Germinal center (tissue), 1 donor: ENCODE data around the gene CARD8.
"Not testable (repeated sequence)": the region's sequence is repeated elsewhere in the genome, so short reads cannot be mapped to it uniquely, and the experiment has no call there.

Source experiments
- DNase-seq: peaks from one replicate; pipeline ENCODE4 v3.0.0; 2012; ENCODE audit warnings: mixed read lengths, low spot score

Gene CARD8, protein sequence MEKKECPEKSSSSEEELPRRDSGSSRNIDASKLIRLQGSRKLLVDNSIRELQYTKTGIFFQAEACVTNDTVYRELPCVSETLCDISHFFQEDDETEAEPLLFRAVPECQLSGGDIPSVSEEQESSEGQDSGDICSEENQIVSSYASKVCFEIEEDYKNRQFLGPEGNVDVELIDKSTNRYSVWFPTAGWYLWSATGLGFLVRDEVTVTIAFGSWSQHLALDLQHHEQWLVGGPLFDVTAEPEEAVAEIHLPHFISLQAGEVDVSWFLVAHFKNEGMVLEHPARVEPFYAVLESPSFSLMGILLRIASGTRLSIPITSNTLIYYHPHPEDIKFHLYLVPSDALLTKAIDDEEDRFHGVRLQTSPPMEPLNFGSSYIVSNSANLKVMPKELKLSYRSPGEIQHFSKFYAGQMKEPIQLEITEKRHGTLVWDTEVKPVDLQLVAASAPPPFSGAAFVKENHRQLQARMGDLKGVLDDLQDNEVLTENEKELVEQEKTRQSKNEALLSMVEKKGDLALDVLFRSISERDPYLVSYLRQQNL

GRCh38 chr19:48255376-48256303 is at the start of gene CARD8:
CARD8 (minus strand) TSS chr19:48255912; CDS start chr19:48241020, 14,892 bp downstream.
- peak; percentile 76 for DNase-seq

- no peak for DNase-seq
Measured at GRCh38 chr19:48303866-48304265, 48.2 kb upstream of the CARD8 start.

GRCh38 chr19:48303367-48303766 is 47.7 kb upstream of the CARD8 start:
- DNase-seq, result no peak

DNA sequence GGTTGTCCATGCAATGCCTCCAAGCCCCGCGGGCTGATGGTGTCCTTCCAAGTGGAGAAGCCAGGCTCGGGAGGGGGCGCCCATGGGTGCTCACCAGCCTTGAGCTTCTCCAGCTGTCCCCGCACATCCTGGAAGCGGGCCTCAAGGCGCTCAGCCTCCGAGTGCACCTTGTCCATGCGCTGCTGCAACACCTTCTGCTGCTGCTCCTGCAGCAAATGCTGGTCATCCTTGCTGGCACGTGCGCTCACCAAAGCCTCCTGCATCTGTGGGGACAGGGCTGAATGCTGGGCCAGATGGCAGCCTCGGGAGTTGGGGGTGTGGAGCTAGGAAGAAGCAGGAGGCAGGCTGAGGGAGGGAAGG is 46.9 kb upstream of the CARD8 start:
- no peak for DNase-seq

DNA sequence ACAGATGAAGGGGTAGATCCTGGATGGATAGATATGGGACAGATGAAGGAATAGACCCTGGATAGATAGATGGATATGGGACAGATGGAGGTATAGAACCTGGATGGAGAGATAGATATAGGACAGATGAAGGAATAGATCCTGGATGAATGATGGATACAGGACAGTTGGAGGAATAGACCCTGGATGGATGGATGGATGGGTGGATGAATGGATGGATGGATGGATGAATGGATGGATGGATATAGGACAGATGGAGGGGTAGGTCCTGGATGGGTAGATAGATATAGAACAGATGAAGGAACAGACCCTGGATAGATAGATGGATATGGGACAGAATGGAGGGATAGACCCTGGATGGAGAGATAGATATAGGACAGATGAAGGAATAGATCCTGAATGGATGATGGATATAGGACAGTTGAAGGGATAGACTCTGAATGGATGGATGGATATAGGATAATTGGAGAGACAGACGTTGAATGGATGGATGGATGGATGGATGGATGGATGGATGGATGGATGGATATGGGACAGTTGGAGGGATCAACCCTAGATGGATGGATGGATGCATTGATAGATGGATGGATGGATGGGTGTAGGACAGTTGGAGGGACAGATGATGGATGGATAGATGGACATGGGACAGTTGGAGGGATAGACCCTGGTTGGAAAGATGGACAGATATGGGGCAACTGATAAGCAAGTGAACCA is 46.3 kb upstream of the CARD8 start:
- no peak for DNase-seq

- DNase-seq, result no peak
Measured at GRCh38 chr19:48297975-48298374, 42.3 kb upstream of the CARD8 start.

- no peak for DNase-seq
Measured at GRCh38 chr19:48296963-48297734, 41.4 kb upstream of the CARD8 start.

DNA sequence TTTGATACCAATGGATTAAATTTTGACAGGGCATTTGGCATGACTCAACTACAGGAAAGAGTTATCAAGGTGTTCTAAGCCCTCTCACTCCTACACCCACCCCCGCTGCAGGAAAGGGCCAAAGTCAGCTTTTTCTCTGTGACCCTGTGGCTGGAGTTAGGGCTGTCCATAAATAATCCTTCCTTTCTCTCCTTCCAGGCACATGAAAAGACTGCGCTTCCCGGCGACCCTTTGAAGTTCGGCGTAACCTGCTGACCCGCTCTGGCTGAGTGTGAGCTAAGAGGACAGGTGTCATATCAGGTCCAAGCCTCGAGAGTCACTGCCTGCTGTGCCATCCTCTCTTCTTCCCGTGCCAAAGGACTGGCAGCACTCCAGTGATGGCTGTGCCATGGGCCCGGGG is 39.7 kb upstream of the CARD8 start:
- DNase-seq, result no peak

DNA sequence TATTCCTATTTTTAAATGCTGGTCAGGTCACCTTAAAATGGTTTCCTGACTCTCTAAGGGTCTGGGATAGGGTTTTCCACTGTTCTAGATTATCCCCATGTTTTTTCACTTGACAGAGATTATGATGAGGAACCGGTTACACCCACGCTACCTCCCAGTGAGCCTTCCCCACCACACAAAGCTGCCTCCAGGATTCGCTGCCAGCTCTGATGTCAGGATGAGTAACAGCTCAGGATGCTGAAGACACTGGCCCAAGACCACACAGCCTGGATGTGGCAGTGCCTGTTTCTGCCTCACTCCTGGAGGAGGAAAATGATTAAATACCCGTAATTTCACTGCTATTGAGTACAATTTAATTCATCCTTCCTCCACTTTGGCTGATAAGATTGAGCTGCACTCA is 37.1 kb upstream of the CARD8 start:
- no peak for DNase-seq

GRCh38 chr19:48291489-48291815 is 35.7 kb upstream of the CARD8 start:
- DNase-seq, result not testable (repeated sequence)

GRCh38 chr19:48290771-48291488 is 35.2 kb upstream of the CARD8 start:
- DNase-seq, result peak; percentile 56

GRCh38 chr19:48290401-48290770 is 34.7 kb upstream of the CARD8 start:
- no peak for DNase-seq

DNA sequence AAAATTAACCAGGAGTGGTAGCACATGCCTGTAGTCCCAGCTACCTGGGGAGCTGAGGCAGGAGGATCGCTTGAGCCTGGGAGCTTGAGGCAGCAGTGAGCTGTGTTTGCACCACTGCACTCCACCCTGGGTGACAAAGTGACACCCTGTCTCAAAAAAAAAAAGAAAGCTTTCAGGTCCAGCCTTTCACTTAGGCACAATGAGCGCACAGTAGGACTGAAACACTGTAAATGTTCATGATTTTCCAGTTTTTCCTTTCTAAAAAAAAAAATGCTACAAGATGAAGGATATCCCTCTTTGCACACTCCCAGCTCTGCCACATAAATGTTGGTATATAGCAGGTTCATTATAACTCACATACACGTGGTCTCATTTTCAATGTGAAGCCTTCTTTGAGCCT is 32.0 kb upstream of the CARD8 start:
- DNase-seq, result no peak

DNA sequence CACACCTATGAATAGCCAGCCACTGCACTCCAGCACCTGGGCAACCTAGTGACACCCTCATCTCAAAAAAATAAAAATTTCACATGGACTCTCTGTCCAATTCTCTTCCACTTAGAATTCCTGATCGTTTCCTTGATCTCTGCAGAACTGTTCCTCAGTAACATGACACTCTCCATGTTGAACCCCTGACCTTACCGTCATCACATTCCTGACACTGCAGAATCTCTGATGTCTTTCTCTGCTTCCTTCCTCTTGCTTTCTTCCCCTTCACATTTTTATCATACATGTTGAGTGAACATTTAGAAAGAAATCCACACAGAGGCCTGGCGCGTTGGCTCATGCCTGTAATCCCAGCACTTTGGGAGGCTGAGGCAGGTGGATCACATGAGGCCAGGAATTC is 29.2 kb upstream of the CARD8 start:
- no peak for DNase-seq

GRCh38 chr19:48283908-48284307 is 28.2 kb upstream of the CARD8 start:
- DNase-seq, result no peak

DNA sequence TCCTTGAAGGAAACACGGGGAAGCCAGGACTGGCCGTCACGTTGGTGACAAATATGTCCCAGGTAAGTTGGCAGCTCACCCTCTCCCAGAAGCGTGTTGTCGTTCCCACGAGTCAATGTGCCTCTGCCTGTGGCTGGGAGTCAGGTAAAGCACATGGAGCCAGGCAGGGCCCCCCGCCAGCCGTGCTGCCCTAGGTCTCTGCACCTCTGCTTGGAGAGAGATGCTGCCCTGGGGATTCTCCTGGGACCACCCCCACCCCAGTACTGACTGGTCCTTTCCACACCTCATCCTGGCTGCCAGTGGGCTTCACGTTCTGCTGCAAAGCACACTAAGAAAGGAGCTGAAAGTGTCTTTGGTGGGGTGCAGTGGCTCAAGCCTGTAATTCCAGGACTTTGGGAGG is 24.0 kb upstream of the CARD8 start:
- DNase-seq, result no peak

DNA sequence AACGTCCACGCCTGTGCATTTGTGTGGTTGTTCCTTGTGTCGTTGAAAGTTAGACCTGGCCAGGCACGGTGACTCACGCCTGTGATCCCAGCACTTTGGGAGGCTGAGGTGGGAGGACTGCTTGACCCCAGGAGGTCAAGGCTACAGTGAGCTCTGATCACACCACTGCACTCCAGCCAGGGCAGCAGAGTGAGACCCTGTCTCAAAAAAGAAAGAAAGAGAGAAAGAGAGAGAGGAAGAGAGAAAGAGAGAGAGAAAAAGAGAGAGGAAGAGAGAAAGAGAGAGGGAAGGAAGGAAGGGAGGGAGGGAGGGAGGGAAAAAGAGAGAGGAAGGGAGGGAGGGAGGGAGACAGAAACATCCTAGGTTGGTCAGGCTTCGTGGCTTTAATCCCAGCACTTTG is 19.2 kb upstream of the CARD8 start:
- no peak for DNase-seq

DNA sequence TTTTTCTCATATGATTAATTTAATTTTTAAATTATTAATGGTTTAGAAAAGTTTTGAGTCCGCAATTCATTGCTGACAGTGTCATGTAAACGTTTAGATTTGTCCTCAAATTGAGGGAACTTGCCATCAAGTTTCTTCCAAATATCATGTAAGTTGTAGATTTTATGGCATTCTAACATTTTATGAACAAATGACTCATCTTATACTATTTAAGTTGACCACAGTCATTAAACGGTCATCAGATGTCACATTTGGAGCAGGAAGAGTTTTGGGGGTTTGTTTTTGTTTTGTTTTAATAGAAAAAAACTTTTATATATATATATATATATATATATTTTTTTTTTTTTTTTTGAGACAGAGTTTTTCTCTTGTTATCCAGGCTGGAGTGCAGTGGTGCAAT is 18.5 kb upstream of the CARD8 start:
- DNase-seq, result no peak

DNA sequence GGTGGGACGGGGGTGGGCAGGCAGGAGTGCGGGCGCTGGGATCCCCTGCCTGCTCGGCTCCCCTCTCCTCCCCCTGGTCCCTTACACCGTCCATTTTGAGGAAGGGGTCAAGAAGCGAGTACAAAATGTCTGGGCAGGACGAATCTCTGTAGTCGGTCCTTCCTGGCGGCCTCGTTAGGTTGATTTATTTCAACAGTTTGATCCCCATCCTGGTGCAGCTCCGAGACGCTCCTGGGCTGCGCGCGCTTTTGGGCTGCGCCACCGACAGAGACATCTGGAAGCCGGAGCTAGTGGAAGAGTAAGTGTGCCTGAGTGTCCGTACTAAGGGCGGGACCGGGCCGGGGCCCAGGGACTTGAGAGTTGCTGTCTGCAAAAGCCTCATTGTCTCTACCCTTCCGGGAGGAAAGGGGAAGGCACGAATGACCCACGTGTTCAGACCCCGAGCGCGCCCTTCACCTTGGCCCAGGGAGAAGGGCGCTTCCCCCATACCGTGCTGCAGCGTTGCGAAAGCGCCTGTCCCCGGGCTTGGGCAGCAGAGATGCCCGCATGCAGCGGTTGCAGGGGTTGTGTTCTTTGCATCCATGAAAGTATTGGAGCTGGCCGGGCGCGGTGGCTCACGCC is 15.9 kb upstream of the CARD8 start:
- DNase-seq, result peak; percentile 35

DNA sequence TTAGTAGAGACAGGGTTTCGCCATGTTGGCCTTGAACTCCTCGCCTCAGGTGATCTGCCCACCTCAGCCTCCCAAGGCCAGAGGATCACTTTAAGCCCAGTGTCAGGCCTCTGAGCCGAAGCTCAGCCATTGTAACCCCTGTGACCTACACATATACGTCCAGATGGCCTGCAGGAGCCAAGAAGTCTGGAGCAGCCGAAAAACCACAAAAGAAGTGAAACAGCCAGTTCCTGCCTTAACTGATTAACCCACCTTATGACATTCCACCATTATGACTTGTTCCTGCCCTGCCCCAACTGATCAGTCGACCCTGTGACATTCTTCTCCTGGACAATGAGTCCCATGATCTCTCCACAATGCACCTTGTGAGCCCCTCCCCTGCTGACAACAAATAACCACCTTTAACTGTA is 13.9 kb upstream of the CARD8 start:
- not testable (repeated sequence) for DNase-seq
